Stomach smooth muscle (tissue), 2 donors: ENCODE data around the gene MIEF2.

ENCODE experiments used
- H3K27ac ChIP-seq: one replicate; pipeline ENCODE4 v1.7.0; 2013; ENCODE audit warnings: mild to moderate bottlenecking, low read length, inconsistent platforms
- H3K27me3 ChIP-seq, 2 donors: one replicate each; pipeline ENCODE4 v1.7.0; 2013; ENCODE audit warnings: low read length in 2 of 2; ENCODE audit not compliant: insufficient read depth in 2 of 2, control insufficient read depth in 1 of 2
- H3K36me3 ChIP-seq, 2 donors: one replicate each; pipeline ENCODE4 v1.7.0; 2013; ENCODE audit warnings: low read length in 2 of 2; ENCODE audit not compliant: control insufficient read depth in 2 of 2, insufficient read depth in 2 of 2
- H3K4me1 ChIP-seq: one replicate; pipeline ENCODE4 v1.7.0; 2013; ENCODE audit warnings: low read length; ENCODE audit not compliant: control insufficient read depth, insufficient read depth
- H3K4me3 ChIP-seq, 2 donors: one replicate each; pipeline ENCODE4 v1.7.0; 2013; ENCODE audit warnings: low read length in 2 of 2
- H3K9ac ChIP-seq, 2 donors: one replicate each; pipeline ENCODE4 v1.7.0; 2013; ENCODE audit warnings: low read length in 2 of 2, mild to moderate bottlenecking in 1 of 2
- H3K9me3 ChIP-seq, 2 donors: one replicate each; pipeline ENCODE4 v1.7.0; 2013; ENCODE audit warnings: low read length in 2 of 2; ENCODE audit not compliant: control insufficient read depth in 2 of 2
- donor health status: healthy.
- donor health status: Pancreatic carcinoma.

MIEF2 gene

DNA sequence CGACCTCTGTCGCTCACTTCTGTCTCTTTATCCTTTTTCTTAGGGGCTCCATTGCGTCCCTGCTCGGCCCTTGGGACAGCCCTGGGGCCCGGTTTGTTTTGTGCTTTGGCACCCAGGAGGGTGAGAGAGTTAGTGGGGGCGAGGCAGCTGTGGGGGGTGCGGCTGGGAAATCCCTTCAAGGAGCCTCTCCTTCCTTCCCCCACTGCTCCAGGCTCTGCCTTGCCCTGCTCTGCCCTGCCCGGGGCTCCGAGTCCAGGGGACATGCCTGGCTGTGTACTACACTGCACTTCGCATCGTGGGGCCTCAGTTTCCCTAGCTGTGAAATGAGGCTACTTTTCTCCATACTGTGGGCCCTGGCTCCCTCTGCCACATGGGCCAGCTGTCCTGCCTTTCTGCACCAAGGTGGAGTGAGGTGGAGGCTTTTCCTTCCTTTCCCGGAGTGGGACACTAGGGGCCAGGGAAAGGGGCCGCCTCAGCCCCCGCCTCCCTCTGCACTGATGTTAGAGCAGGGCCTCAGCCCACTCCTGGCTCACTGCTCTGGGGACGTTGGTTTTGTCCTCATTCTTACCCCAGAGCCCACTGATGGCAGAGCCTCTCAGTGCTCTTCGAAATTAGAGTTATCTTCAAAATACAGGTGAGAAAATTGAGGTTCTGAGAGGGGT lies 34.0 kb upstream of the MIEF2 start:
- no peaks in the 10 kb centered on the region for H3K9me3 ChIP-seq
- H3K4me3 ChIP-seq, result peak overlapping the region; percentile 84
- no peaks in the 10 kb centered on the region for H3K36me3 ChIP-seq
- no peak overlapping the region for H3K27ac ChIP-seq
- H3K9ac ChIP-seq, result peak overlapping the region; percentile 80 to 89
- peaks cover 23% of the 10 kb centered on the region for H3K4me1 ChIP-seq
- no peaks in the 10 kb centered on the region for H3K27me3 ChIP-seq

DNA sequence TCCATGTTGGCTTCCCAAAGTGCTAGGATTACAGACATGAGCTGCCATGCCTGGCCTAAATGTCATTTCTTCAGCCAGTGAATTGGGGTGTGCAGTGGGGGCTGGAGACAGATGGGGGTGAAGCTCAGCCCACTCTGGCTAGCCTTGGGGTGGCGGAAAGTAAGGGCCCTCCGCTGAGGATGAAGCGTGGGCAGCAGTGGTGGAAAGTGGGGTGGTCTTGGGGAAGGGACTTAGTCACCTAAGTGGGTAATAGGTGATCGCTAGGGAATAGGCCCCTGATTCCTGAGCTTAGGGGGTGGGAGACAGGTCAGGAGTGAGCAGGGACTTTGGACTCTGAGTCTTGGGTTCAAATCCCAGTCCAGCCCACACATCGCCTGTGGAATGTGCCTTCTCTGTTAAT lies 32.8 kb upstream of the MIEF2 start:
- H3K36me3 ChIP-seq, result no peaks in the 10 kb centered on the region
- no peak overlapping the region for H3K9ac ChIP-seq
- no peaks in the 10 kb centered on the region for H3K9me3 ChIP-seq
- H3K27me3 ChIP-seq, result no peaks in the 10 kb centered on the region
- peaks cover 23% of the 10 kb centered on the region for H3K4me1 ChIP-seq
- H3K27ac ChIP-seq, result no peak overlapping the region
- no peak overlapping the region for H3K4me3 ChIP-seq

DNA sequence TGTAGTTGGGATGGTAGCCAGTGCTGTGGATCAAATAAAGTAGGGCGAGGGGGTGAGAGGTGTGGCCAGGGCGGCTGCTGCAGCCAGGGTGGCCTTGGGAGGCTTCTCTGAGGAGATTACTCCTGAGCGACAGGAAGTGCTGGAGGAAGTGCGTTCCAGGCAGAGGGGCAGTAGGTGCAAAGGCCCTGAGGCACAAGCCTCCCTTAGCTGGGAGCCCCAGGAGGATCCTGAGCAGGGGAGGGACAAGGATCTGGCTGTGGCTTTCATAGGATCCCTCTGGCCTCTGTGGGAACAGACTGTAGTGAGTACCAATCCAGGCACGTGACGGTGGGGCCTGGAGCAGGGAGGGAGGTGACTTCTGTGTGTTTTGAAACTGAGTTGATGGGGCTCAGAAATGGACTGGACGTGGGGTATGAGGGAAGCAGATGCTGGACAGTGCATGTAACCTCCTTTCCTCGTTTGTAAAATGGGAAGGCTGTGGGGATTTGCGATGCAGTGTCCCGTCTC lies 32.2 kb upstream of the MIEF2 start:
- Histone ChIP-seq H3K27me3 (no peaks in the 10 kb centered on the region), H3K4me1 (peaks cover 23% of the 10 kb centered on the region), H3K27ac (no peak overlapping the region), H3K9ac (no peak overlapping the region), H3K36me3 (no peaks in the 10 kb centered on the region), H3K4me3 (no peak overlapping the region), H3K9me3 (no peaks in the 10 kb centered on the region)

DNA sequence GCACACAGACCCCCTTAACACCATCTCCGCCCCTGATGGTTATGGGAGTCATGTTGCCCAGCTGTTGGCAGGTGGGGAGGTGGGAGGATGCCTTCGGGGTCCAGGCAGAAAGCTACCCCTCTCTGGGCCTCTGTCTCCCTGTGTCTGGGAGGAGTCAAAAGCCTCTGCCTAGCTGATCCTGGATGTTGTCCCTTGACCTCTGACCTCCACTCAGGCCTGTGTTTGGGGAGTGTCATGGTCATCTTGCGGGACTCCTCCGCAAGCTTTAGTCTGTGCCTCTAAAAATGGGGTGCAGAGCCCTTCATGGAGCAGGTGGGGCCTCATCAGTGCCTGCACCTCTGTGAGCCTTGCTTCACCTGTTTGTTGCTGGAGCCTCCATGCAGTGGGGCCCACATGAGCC lies 31.2 kb upstream of the MIEF2 start:
- Histone ChIP-seq H3K4me3 (no peak overlapping the region), H3K27me3 (no peaks in the 10 kb centered on the region), H3K27ac (no peak overlapping the region), H3K4me1 (peaks cover 22% of the 10 kb centered on the region), H3K9ac (no peak overlapping the region), H3K9me3 (no peaks in the 10 kb centered on the region), H3K36me3 (peaks cover 2 to 4% of the 10 kb centered on the region in 2 donors)

DNA sequence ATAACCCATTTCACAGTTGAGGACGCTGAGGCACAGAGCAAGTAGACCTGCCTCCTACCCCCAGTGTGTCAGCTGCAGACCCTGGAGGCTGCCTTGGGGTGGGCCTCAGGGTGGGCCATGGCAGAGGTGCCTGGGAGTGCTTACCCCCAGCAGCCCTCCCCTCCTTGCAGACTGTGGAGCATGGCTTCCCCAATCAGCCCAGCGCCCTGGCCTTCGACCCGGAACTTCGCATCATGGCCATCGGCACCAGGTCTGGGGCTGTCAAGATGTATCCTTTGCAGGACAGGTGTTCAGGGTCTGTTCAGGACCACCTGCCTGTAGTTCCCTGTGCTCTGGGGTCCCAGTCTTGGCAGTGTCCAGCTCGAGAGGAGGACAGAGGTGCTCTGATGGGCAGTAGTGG lies 30.7 kb upstream of the MIEF2 start:
- H3K27me3 ChIP-seq, result no peaks in the 10 kb centered on the region
- no peak overlapping the region for H3K4me3 ChIP-seq
- peaks cover 17% of the 10 kb centered on the region for H3K4me1 ChIP-seq
- H3K36me3 ChIP-seq, result peaks cover 5 to 7% of the 10 kb centered on the region in 2 donors
- no peak overlapping the region for H3K27ac ChIP-seq
- H3K9ac ChIP-seq, result no peak overlapping the region
- no peaks in the 10 kb centered on the region for H3K9me3 ChIP-seq

DNA sequence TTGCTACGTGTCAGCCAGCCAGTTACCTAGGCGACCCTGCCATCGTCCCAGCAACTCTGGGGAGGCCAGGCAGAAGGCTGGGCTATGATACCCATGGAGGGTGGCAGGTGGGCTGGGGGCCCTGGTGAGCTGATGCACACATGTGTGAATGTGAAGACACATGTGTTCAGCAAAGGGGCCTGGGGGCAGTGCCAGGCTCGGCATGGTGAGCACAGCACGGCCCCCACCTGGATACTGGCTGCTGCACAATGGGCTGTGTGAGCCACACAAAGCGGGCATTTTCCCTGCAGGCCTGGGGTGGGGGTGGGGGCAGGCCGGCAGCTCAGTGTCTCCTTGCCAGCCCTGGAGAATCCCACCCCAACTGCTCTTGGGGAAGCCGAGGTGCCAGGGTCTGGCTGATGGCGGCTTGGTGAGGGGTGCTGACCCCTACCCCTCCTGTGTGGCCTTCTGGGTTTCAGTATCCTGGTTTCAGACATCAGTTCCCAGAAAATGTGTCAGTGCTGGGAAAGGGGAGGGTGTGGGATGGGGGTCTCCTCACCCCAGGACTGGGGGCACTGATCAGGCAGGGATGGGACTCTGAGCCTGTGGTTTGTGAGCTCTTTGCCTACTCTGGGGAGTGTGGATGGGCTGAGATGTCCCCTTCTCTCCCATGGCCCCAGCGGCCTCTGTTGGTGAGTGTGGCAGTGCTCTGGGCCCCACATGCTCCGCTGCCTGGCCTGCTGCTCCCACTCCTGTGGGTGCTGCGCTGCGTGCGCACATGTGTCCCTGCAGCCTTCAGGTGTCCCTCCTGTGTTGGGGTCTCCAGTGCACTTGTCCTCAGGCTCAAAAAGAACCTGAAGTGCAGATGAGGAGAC lies 29.9 kb upstream of the MIEF2 start:
- Histone ChIP-seq H3K4me3 (no peak overlapping the region), H3K27me3 (no peaks in the 10 kb centered on the region), H3K27ac (no peak overlapping the region), H3K9ac (no peak overlapping the region), H3K4me1 (peaks cover 12% of the 10 kb centered on the region), H3K36me3 (peaks cover 8 to 12% of the 10 kb centered on the region in 2 donors), H3K9me3 (no peaks in the 10 kb centered on the region)

DNA sequence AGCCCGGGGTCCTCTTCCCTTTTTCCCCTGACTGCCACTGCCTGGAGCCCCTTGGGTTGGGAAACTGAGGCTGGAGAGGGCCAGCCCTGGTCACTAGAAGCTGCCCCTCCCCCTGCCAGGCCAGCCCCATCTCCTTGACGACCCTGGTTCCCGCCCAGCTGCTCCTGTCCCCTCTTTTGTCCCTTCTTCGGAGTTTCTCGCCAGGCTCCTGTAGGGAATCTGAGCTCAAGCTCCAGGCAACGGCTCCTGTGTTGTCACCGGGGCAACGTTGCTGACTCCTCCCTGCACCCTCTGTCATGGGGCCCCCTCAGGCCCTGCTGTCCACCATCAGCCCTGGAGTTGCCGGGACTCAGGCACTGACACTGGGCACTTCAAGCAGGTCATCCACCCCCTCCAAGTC lies 29.3 kb upstream of the MIEF2 start:
- Histone ChIP-seq H3K36me3 (peaks cover 8 to 16% of the 10 kb centered on the region in 2 donors), H3K9ac (no peak overlapping the region), H3K9me3 (no peaks in the 10 kb centered on the region), H3K4me1 (peaks cover 9% of the 10 kb centered on the region), H3K4me3 (no peak overlapping the region), H3K27me3 (no peaks in the 10 kb centered on the region), H3K27ac (no peak overlapping the region)

DNA sequence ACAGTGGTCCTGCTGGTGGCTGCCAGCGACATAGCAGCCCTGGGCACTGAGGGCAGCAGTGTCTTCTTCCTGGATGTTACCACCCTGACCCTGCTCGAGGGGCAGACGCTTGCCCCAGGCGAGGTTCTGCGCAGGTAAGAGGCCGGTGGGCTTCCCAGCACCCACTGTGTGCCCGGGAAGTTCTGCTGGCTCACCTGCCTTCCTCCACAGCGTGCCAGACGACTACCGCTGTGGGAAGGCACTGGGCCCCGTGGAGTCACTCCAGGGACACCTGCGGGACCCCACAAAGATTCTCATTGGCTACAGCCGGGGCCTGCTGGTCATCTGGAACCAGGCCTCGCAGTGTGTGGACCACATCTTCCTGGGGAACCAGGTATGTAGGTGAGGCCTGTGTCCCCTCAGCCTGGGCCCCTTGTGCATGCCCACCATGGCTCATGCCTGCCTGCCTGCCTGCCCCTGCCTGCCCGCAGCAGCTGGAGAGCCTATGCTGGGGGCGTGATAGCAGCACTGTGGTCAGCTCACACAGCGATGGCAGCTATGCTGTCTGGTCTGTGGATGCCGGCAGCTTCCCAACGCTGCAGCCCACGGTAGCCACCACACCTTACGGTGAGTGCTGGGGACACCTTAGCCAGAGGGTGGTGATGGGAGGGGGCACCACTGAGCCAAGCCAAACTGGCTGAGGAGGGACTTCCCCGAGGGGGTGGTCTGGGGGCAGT lies 26.5 kb upstream of the MIEF2 start:
- no peak overlapping the region for H3K9ac ChIP-seq
- H3K27ac ChIP-seq, result no peak overlapping the region
- peaks cover 20 to 34% of the 10 kb centered on the region in 2 donors for H3K36me3 ChIP-seq
- H3K27me3 ChIP-seq, result no peaks in the 10 kb centered on the region
- no peaks in the 10 kb centered on the region for H3K9me3 ChIP-seq
- H3K4me1 ChIP-seq, result no peaks in the 10 kb centered on the region
- H3K4me3 ChIP-seq, result no peak overlapping the region

DNA sequence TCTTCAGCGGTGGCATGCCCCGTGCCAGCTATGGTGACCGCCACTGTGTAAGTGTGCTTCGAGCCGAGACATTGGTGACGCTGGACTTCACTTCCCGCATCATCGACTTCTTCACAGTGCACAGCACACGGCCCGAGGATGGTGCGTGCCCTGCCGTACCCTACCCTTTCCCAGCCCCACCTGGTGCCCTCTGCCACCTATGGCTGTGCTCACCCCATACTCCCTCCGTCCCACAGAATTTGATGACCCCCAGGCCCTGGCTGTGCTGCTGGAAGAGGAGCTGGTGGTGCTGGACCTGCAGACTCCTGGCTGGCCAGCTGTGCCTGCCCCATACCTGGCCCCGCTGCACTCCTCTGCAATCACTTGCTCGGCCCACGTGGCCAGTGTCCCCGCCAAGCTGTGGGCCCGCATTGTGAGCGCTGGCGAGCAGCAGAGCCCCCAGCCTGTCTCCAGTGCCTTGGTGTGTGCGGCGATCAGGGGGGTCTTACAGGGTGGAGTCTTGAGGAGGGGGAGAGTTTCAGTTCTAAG lies 25.5 kb upstream of the MIEF2 start:
- Histone ChIP-seq H3K9ac (no peak overlapping the region), H3K4me1 (no peaks in the 10 kb centered on the region), H3K4me3 (no peak overlapping the region), H3K9me3 (no peaks in the 10 kb centered on the region), H3K36me3 (peaks cover 20 to 34% of the 10 kb centered on the region in 2 donors), H3K27ac (no peak overlapping the region), H3K27me3 (no peaks in the 10 kb centered on the region)

DNA sequence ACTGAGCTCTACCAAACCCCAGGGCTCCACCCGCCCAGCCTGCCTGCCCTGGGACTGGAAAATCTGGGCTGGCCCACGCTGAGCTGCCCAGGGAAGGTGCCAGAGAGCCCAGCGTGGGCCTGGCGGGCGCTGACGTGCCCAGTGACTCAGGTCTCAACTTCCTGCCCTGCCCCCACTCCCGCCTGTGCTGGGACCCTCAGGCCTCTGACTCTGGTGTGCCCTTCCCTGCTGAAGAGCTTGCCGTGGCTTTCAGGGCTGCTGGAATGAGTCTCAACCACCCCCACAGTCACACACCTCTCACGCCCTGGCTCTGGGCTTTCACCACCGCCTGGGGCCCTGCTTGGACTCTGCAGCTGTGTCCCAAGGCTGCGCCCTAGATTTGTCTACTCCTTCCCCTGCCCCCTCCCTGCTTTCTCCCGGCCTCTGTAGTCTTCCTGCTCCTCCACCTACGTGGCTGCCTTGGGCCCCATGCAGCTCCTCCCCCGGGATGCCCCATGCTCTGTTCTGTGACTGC lies 24.7 kb upstream of the MIEF2 start:
- no peak overlapping the region for H3K4me3 ChIP-seq
- no peaks in the 10 kb centered on the region for H3K4me1 ChIP-seq
- H3K9ac ChIP-seq, result no peak overlapping the region
- no peaks in the 10 kb centered on the region for H3K27me3 ChIP-seq
- no peak overlapping the region for H3K27ac ChIP-seq
- H3K36me3 ChIP-seq, result peaks cover 20 to 36% of the 10 kb centered on the region in 2 donors
- H3K9me3 ChIP-seq, result no peaks in the 10 kb centered on the region
